Upper lobe of right lung (tissue), 1 donor: ENCODE results near the gene CEP295NL. TPM values are rescaled to one million over a fixed set of nuclear protein-coding genes. Genes with fewer than 3 reads are reported as not detected.

Experiments used
- ATAC-seq: fragments of 200-7000 bp; cut with Tn5 transposase; one replicate; pipeline ENCODE4 v1.9.1; 2020; ENCODE audit warnings: mild to moderate bottlenecking, moderate library complexity
- DNase-seq: peaks from one replicate; pipeline ENCODE4 v3.0.0-alpha.2; 2020
- H3K27ac ChIP-seq: fragments of 200-600 bp; one replicate; pipeline ENCODE4 v1.8.0; 2022
- H3K27me3 ChIP-seq: fragments of 200-600 bp; one replicate; pipeline ENCODE4 v1.8.0; 2022; ENCODE audit warnings: mild to moderate bottlenecking
- H3K36me3 ChIP-seq: fragments of 200-600 bp; one replicate; pipeline ENCODE4 v1.8.0; 2022
- H3K4me1 ChIP-seq: fragments of 200-600 bp; one replicate; pipeline ENCODE4 v1.8.0; 2022
- H3K4me3 ChIP-seq: fragments of 200-600 bp; one replicate; pipeline ENCODE4 v1.8.0; 2022; ENCODE audit warnings: mild to moderate bottlenecking
- H3K9me3 ChIP-seq: fragments of 200-600 bp; one replicate; pipeline ENCODE4 v1.8.0; 2022
- CTCF ChIP-seq: fragments of 200-600 bp; IDR thresholded peaks from one replicate; pipeline ENCODE4 v1.8.0; 2022; ENCODE audit warnings: antibody characterized with exemption
- intact Hi-C: fragments of 100-400 bp; cut with DNase I; formaldehyde crosslinking; loops from one replicate; pipeline ENCODE4 v1.11.0; 2022
- total RNA-seq: library from RNA; stranded (reverse); fragmentation: NEBNext Ultra II Directional; extraction: Animal tissue kit (Norgen Biotek cat#: 25700); gene quantifications from one replicate; pipeline ENCODE4 v1.2.1, GENCODE V29; 2021
- donor health status: DM: no; HTN: yes; CAD: no; lungs with severe emphysema.

CEP295NL gene
- total RNA-seq, 1 donor from 2014 or later = 4.2 TPM

- intact Hi-C loops = no loop called here
- Histone ChIP-seq H3K4me3 (no peak overlapping the region), H3K27ac (no peak overlapping the region), H3K36me3 (no peaks in the 10 kb centered on the region), H3K9me3 (no peaks in the 10 kb centered on the region), H3K4me1 (peaks cover 59% of the 10 kb centered on the region), H3K27me3 (no peaks in the 10 kb centered on the region)
- DNase-seq (no peak), ATAC-seq (no peak)
- TF ChIP-seq CTCF = no peak
These were observed 17.0 kb upstream of the CEP295NL start for GRCh38 chr17:78919861-78920450.

GRCh38 chr17:78918979-78919378, 16.0 kb upstream of the CEP295NL start:
- no peaks in the 10 kb centered on the region for H3K36me3 ChIP-seq
- no peak for DNase-seq
- H3K27me3 ChIP-seq = no peaks in the 10 kb centered on the region
- ATAC-seq = no peak
- H3K4me1 ChIP-seq = peaks cover 59% of the 10 kb centered on the region
- no peaks in the 10 kb centered on the region for H3K9me3 ChIP-seq
- intact Hi-C loops = no loop called here
- H3K27ac ChIP-seq = peak overlapping the region; percentile 30
- no peak overlapping the region for H3K4me3 ChIP-seq
- no peak for TF ChIP-seq CTCF

- Histone ChIP-seq H3K4me3 (no peak overlapping the region), H3K27ac (peak overlapping the region; percentile 30), H3K9me3 (no peaks in the 10 kb centered on the region), H3K36me3 (no peaks in the 10 kb centered on the region), H3K4me1 (peaks cover 49% of the 10 kb centered on the region), H3K27me3 (no peaks in the 10 kb centered on the region)
- TF ChIP-seq CTCF = no peak
- ATAC-seq (no peak), DNase-seq (no peak)
- intact Hi-C loops = no loop called here
These were observed 14.7 kb upstream of the CEP295NL start for GRCh38 chr17:78917451-78918275.

GRCh38 chr17:78915872-78916632, 13.1 kb upstream of the CEP295NL start:
- Histone ChIP-seq H3K36me3 (no peaks in the 10 kb centered on the region), H3K4me1 (peaks cover 46% of the 10 kb centered on the region), H3K4me3 (peak overlapping the region; percentile 5), H3K27me3 (no peaks in the 10 kb centered on the region), H3K27ac (peak overlapping the region; percentile 82), H3K9me3 (no peaks in the 10 kb centered on the region)
- ATAC-seq (peak; percentile 79), DNase-seq (peak; percentile 75)
- intact Hi-C loops = no loop called here
- TF ChIP-seq CTCF = no peak

- Histone ChIP-seq H3K27me3 (no peaks in the 10 kb centered on the region), H3K4me1 (peaks cover 34% of the 10 kb centered on the region), H3K27ac (no peak overlapping the region), H3K9me3 (no peaks in the 10 kb centered on the region), H3K4me3 (no peak overlapping the region), H3K36me3 (no peaks in the 10 kb centered on the region)
- TF ChIP-seq CTCF = no peak
- DNase-seq = no peak
- ATAC-seq = no peak
- intact Hi-C loops = no loop called here
These were observed 10.1 kb upstream of the CEP295NL start for GRCh38 chr17:78913115-78913514.
